K562 (cell line): ENCODE measurements around the gene TMEM131. TPM values are rescaled to one million over a fixed set of nuclear protein-coding genes. Genes with fewer than 3 reads are reported as not detected.

ENCODE experiments used
- DPF2 ChIP-seq: fragments of 450-650 bp; IDR thresholded peaks from 2 replicates; pipeline ENCODE4 v1.6.1; 2016
- EP400 ChIP-seq: fragments of 450-650 bp; IDR thresholded peaks from 2 replicates; pipeline ENCODE4 v1.6.1; 2017; ENCODE audit warnings: antibody characterized with exemption, mild to moderate bottlenecking, moderate library complexity
- ILK ChIP-seq: fragments of 450-650 bp; IDR thresholded peaks from 2 replicates; pipeline ENCODE4 v1.6.1; 2016; ENCODE audit warnings: missing genetic modification characterization, low read depth, mild to moderate bottlenecking, missing compliant biosample characterization, moderate library complexity, borderline replicate concordance
- RCOR1 ChIP-seq, 2 experiments: IDR thresholded peaks; 2 replicates each; pipeline ENCODE4 v1.6.1; 2012; ENCODE audit warnings: low read depth in 2 of 2, low read length in 2 of 2, borderline replicate concordance in 1 of 2, improper control_type of control experiment in 1 of 2
- polyA plus RNA-seq, 8 experiments: library from polyadenylated mRNA; depleted of rRNA in 4 of 8; stranded (reverse) in 5 of 8; unstranded in 3 of 8; fragments of >200 nt; fragmentation: Nextera tagmentation in 2 of 8; fragmentation: Illumina TruSeq in 1 of 8; extraction: Ambion mirVana in 2 of 8; extraction: Trizol in 1 of 8; gene quantifications; 2 replicates each; pipeline versions ENCODE4 v1.2.1 to v1.2.3, GENCODE V29; 2011 to 2014; ENCODE audit warnings: inconsistent platforms in 1 of 8, missing spikeins in 1 of 8
- total RNA-seq, 7 experiments: library from RNA; depleted of rRNA in 6 of 7; stranded (reverse); fragments of >200 nt in 6 of 7; fragmentation: Illumina TruSeq in 2 of 7; extraction: Trizol in 2 of 7; gene quantifications; 2 replicates each; pipeline versions ENCODE4 v1.2.1 to v1.2.3, GENCODE V29; 2011 to 2021; ENCODE audit warnings: low replicate concordance in 1 of 7
- TF ChIP-seq, protein P1 (sequence below): fragments of 450-650 bp; IDR thresholded peaks from 2 replicates; pipeline ENCODE4 v1.6.1; 2016; ENCODE audit warnings: mild to moderate bottlenecking, moderate library complexity
- TF ChIP-seq, protein P2 (sequence below): fragments of 200-800 bp; sonication (Bioruptor generic); IDR thresholded peaks from 2 replicates; pipeline ENCODE4 v1.6.1; 2016; ENCODE audit warnings: missing genetic modification characterization, missing compliant biosample characterization

TMEM131 gene
- total and polyA plus RNA-seq, 9 of the 15 experiments (the other 6 are each of a cell fraction or from before 2014, with no cell fraction given), result 2.5 to 21.1 (median 12.4) TPM

DNA sequence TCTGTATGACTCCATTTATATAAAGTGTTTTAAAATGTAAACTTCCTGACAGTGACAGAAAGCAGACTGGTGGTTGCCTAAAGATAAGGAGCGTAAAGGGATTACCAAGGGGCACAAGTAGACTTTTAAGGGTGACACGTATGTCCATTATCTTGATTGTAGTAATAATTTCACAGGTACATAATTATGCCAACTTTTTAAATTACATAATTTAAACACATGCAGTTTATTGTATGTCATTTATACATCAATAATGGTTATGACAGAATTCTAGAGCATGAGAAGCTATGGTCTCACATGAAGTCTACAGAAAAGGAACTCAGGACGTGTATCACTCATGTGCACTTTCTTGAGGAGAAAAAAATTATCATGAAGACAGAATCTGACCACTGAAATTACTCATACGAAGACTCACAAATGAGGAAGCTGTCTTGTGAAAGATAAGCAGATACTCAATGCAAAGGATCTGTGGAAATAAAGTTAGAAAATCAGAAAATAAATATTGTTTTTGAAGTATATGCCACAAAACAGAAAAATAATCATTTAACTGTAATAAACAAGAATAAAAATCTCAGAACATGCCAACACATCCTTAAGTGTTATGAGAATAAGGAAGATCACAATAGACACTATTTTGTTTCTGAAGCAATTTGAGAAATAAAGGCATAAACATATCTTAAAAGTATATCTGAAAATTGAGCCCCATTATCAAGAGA is 84.4 kb downstream of the TMEM131 start (continued):
- TF ChIP-seq, protein P1, sequence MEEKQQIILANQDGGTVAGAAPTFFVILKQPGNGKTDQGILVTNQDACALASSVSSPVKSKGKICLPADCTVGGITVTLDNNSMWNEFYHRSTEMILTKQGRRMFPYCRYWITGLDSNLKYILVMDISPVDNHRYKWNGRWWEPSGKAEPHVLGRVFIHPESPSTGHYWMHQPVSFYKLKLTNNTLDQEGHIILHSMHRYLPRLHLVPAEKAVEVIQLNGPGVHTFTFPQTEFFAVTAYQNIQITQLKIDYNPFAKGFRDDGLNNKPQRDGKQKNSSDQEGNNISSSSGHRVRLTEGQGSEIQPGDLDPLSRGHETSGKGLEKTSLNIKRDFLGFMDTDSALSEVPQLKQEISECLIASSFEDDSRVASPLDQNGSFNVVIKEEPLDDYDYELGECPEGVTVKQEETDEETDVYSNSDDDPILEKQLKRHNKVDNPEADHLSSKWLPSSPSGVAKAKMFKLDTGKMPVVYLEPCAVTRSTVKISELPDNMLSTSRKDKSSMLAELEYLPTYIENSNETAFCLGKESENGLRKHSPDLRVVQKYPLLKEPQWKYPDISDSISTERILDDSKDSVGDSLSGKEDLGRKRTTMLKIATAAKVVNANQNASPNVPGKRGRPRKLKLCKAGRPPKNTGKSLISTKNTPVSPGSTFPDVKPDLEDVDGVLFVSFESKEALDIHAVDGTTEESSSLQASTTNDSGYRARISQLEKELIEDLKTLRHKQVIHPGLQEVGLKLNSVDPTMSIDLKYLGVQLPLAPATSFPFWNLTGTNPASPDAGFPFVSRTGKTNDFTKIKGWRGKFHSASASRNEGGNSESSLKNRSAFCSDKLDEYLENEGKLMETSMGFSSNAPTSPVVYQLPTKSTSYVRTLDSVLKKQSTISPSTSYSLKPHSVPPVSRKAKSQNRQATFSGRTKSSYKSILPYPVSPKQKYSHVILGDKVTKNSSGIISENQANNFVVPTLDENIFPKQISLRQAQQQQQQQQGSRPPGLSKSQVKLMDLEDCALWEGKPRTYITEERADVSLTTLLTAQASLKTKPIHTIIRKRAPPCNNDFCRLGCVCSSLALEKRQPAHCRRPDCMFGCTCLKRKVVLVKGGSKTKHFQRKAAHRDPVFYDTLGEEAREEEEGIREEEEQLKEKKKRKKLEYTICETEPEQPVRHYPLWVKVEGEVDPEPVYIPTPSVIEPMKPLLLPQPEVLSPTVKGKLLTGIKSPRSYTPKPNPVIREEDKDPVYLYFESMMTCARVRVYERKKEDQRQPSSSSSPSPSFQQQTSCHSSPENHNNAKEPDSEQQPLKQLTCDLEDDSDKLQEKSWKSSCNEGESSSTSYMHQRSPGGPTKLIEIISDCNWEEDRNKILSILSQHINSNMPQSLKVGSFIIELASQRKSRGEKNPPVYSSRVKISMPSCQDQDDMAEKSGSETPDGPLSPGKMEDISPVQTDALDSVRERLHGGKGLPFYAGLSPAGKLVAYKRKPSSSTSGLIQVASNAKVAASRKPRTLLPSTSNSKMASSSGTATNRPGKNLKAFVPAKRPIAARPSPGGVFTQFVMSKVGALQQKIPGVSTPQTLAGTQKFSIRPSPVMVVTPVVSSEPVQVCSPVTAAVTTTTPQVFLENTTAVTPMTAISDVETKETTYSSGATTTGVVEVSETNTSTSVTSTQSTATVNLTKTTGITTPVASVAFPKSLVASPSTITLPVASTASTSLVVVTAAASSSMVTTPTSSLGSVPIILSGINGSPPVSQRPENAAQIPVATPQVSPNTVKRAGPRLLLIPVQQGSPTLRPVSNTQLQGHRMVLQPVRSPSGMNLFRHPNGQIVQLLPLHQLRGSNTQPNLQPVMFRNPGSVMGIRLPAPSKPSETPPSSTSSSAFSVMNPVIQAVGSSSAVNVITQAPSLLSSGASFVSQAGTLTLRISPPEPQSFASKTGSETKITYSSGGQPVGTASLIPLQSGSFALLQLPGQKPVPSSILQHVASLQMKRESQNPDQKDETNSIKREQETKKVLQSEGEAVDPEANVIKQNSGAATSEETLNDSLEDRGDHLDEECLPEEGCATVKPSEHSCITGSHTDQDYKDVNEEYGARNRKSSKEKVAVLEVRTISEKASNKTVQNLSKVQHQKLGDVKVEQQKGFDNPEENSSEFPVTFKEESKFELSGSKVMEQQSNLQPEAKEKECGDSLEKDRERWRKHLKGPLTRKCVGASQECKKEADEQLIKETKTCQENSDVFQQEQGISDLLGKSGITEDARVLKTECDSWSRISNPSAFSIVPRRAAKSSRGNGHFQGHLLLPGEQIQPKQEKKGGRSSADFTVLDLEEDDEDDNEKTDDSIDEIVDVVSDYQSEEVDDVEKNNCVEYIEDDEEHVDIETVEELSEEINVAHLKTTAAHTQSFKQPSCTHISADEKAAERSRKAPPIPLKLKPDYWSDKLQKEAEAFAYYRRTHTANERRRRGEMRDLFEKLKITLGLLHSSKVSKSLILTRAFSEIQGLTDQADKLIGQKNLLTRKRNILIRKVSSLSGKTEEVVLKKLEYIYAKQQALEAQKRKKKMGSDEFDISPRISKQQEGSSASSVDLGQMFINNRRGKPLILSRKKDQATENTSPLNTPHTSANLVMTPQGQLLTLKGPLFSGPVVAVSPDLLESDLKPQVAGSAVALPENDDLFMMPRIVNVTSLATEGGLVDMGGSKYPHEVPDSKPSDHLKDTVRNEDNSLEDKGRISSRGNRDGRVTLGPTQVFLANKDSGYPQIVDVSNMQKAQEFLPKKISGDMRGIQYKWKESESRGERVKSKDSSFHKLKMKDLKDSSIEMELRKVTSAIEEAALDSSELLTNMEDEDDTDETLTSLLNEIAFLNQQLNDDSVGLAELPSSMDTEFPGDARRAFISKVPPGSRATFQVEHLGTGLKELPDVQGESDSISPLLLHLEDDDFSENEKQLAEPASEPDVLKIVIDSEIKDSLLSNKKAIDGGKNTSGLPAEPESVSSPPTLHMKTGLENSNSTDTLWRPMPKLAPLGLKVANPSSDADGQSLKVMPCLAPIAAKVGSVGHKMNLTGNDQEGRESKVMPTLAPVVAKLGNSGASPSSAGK, result peak; percentile 51
- TF ChIP-seq ILK (tag), result no peak
- TF ChIP-seq RCOR1 (IDR thresholded peaks at IDR 0.05; ENCODE audit: borderline replicate concordance in 1 of 2, low read depth in 2 of 2, low read length in 2 of 2), result peak in 1 of 2 experiments; percentile 38; a peak in 2 of 4 replicates
- TF ChIP-seq, protein P2, sequence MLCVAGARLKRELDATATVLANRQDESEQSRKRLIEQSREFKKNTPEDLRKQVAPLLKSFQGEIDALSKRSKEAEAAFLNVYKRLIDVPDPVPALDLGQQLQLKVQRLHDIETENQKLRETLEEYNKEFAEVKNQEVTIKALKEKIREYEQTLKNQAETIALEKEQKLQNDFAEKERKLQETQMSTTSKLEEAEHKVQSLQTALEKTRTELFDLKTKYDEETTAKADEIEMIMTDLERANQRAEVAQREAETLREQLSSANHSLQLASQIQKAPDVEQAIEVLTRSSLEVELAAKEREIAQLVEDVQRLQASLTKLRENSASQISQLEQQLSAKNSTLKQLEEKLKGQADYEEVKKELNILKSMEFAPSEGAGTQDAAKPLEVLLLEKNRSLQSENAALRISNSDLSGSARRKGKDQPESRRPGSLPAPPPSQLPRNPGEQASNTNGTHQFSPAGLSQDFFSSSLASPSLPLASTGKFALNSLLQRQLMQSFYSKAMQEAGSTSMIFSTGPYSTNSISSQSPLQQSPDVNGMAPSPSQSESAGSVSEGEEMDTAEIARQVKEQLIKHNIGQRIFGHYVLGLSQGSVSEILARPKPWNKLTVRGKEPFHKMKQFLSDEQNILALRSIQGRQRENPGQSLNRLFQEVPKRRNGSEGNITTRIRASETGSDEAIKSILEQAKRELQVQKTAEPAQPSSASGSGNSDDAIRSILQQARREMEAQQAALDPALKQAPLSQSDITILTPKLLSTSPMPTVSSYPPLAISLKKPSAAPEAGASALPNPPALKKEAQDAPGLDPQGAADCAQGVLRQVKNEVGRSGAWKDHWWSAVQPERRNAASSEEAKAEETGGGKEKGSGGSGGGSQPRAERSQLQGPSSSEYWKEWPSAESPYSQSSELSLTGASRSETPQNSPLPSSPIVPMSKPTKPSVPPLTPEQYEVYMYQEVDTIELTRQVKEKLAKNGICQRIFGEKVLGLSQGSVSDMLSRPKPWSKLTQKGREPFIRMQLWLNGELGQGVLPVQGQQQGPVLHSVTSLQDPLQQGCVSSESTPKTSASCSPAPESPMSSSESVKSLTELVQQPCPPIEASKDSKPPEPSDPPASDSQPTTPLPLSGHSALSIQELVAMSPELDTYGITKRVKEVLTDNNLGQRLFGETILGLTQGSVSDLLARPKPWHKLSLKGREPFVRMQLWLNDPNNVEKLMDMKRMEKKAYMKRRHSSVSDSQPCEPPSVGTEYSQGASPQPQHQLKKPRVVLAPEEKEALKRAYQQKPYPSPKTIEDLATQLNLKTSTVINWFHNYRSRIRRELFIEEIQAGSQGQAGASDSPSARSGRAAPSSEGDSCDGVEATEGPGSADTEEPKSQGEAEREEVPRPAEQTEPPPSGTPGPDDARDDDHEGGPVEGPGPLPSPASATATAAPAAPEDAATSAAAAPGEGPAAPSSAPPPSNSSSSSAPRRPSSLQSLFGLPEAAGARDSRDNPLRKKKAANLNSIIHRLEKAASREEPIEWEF (CRISPR knock-in tag), result no peak
- TF ChIP-seq EP400, result 0 out of 2 replicates have a peak, but pooled peaks have one; percentile 36
- TF ChIP-seq DPF2, result peak; percentile 96
